ENCODE measurements around the gene AUH.

AUH gene

DNA sequence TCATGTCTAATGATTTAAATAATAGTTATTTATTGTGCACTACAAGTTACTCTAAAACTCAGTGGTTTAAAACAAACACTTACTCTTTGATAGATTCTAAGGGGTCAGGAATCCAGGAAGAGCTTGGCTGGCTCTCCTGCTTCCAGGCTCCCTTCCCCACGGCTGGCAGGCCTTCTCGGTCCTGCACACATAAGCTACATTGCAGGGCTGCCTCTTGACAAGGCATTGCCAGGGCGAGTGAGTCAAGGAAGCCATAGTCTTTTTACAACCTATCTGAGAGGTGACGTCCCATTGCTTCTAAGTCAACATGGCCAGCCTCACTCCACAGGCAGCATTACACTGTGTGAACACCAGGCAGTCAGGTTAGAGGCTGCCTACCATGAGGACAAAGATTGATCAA is 119.8 kb downstream of the AUH start:
- no peak for DNase-seq

DNA sequence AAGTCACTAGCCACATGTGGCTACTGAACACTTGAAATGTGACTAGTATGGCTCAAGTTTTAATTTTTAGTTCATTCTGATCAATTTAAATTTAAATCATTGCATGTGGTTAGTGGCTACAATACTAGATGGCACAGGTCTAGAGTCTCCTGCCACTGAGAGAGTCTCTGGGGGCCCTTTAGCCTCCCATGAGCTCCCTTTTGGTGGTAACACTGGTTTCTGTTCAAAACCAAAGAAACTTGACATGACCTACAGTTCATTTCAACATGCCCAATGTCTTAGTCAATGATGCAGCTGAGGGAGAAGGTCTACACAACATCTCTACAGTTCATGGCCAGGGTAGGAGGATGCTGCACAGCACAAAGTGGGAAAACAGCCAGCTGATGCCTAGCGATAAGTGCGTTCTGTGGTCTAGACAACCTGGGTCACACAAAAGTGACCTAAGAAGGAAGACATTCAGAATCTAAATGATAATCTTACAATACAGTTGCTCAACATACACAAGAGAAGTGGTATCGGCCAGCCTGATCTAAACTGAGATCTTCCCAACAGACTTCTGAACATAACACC is 121.0 kb downstream of the AUH start:
- no peak for DNase-seq

DNA sequence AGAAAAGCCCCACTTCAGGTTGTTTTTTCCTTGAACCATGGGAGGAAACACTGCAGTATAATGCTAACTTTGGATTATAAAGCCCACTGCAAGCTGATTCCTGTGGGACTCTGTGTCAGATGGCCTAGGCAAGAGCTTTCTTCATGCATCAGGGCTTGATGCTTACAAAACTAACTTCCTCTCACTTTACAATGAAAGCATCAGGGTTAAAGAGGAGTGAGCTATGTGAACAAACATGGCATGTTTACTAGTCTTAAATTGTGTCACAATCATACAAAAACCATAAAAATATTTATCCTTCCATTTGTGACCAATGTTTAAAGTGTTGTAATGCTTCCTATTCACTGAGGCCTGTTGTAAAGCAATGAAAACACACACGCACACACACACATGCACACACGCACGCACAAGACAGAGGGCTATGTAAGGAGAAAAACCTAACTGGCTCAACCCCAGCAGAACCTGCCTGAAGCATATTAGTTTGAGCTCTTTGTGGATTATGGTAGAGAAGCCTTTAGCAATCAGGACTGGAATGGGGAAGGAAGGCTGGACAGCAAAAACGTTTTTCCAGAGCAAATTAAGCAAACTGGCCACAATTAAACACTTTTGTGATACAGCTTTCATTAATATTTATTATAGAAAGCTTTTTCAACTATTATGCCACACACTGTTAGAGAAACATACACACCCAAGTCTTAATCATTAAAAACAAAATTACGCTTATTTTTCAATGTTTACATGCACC is 122.2 kb downstream of the AUH start:
- no peak for DNase-seq

DNA sequence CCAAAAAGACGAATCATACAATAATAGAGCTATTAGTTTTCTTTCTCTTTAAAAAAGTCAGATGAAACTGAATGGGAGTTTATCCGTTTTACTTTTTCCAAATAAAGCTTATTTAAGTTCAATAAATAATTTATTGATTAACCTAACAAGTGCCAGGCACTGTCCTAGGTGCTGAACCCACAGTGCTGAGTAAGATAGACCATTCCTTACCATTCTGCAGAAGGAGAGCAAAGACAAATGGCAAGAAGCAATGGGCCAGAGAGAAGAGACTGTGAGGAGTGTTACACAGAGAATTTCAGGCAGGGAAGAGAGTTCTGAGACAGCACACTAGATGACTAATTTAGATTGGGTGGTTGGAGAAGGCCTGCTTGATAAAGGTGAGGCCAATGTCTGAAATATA is 127.2 kb downstream of the AUH start:
- DNase-seq, result no peak

DNA sequence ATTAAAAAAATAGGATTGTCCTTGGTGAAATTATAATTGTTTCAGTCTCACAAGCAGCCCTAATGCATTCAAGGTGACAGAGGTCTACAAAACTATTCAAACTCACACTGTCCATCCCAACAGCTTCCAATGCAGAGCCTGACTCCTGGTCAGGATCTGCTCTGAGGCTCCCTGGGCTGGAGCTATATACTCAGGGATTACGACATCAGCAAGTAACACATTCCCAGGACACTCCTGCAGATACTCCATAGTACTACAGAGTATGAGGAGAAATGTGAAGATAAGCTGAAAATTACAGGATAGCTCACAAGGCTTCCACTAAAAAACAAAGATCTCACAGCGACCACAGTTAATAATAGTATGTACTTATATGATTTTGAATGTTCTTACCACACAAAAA is 130.1 kb downstream of the AUH start:
- DNase-seq, result no peak

DNA sequence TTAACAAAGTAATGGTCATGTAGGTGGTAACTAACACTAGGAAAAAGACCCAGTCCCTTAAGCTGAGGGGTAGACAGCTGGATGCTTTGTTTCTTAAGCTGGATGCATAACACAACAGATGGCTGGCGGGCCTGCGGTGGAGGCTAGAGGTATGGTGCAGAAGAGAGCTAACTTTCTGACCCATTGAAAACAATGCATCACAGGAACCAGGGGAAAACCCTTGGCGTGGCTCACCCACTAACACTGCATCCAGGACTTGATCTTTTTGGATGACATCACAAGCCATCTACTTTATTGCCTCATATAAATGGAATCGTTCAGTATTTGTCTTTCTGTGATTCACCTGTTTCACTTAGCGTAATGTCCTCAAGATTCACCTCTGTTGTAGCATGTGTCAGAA is 138.7 kb downstream of the AUH start:
- DNase-seq, result no peak

DNA sequence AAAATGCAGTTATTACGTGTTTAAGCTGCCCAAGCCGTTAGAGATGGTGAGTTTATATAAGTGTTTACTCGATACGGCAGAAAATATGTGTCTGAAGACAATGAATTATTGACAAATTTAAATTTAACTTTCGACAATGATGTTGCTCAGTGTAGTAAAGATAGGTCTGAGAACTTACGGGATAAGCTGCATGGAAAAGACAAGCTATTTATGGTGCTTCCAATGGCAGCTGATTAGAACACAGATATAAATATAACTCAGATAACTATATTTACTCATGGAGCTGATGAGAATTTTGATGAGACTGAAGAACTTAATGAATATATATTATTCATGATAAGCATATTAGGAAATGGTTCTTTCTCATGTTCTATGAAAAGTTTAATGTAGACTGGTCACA is 139.3 kb downstream of the AUH start:
- no peak for DNase-seq

DNA sequence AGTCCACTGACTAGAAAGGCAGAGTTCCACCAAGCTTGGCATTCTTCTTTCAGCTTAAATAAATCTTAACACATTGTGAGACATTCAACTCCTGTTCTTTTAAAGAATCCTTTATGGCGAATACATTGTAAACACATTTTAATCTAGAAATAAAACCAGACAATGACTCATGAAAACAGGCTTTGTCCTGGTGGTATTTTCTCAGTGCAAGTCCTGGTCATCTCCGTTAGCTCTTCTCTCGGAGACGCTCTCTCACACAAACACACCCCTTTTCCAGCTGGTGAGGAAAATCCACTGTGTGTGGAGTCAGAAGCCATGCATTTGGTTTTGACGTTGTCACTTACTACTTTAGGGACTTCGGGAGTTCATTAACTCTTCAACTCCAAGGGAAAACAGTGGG is 140.4 kb downstream of the AUH start:
- no peak for DNase-seq

DNA sequence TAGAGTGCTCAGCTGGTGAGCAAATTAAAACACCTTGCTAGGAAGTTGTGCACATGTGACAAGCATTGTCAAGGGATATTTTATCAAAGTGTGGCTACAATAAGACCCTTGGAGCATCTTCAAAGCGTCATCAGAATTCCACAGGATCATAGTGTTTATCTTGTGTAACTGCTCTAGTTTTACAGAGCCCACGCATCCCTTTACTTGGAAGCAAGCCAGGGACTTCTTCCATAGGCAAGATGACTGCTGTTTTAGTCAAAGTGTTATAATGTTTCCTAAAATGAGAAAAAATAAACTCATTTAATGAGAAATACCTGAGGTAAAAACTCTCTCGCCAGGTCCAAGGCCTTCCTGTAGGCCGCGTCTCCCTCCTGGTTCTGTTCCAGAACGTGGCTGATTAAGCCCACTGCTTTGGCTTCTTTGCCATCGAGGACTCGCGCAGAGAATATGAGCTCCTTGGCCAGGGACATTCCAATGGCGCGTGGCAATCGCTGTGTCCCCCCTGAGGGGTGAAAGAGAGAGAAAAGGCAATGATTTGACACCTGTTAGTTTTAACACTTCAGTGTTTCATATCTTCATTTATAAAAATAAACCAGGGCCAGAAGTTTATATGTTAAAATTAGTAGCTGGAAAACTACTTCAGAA is 141.1 kb downstream of the AUH start:
- DNase-seq, result no peak

DNA sequence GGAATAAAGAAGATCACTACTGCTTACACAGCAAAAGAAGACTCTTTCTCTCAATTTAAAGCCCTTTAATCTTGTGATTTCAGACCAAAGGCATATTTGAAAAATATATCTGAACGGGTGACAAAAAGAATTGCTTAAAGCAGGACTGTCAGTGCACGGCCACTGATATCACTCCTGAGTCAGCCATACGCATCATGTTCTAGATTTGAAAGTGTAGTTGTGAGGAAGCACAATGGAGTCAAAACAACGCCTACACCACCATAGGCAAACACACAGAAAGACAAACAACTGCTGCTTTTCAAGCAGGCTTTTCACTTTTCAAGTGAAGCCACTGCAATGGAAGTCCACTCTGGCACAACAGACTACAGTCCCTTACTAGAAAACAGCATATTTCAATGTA is 141.7 kb downstream of the AUH start:
- DNase-seq, result no peak

DNA sequence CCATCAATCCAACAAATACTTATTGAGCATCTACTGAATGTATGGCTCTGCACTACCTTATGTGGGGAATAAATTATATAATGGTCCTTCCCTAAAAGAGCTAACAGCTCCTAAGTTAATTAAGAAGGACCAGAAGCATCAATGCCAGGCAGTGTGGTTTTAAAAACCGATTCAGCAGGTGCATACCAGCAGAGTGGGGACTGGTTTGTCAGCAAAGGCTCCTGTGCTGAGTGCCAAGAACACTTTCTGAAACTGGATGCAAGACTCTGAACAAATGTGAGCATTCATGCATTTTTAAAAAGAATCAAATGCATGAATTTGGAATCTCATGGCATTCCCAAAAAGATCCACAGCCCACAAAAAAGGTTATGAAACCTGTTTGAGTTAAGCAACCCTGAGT is 142.2 kb downstream of the AUH start:
- no peak for DNase-seq

DNA sequence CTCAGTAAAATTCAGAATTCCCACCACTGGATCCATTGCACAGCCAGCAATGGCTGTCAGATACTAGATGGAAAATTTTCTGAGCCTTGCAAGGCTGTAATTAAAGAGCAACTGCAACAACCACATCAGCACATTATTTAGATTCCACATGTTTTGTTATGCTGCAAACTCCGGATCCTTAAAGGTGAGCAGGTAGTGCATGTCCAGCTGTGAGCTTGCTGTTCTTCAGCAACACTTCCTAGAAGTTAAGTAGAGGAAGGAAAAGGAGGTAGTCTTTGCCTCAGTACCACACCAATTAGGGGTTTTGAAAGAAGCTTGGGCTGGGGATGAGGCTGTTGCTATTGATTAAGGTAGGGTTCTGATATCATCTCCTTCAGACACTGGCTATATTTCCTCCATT is 144.3 kb downstream of the AUH start:
- no peak for DNase-seq

DNA sequence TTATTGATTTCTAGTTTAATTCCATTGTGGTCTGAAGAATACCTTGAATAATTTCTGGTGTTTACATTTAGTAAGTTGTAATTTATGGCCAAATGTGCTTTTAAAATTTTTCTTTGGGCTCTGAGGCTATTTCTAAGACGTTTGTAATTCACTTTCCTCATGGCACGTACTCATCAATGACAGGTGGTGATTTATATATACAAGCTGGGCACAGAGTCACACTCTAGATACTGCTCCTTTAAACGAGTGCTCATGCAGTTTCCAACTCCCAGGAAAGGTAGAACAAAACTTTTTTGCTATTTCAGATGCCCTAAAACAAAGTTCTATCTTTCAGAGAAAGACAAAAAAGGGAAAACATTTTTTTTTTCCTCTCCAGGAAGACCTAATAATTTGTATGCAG is 146.9 kb downstream of the AUH start:
- no peak for DNase-seq

DNA sequence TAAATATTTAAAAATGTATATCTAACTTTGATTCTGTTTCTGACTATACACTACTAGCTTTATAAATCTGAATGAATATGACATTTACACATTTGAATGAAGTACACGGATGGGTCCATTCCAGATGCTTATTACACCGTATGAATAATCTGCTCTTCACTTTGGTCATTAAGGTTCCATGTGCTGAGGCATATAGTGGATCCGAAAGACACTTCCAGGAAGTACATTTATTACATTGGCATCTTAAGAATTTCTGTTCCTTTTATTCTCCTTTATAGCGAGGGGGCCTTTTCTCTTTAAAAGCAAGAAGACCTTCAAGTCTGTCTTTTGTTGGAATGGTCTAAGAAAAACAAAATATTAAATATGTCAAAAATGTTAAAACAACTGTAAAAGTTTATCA is 147.6 kb downstream of the AUH start:
- DNase-seq, result no peak

DNA sequence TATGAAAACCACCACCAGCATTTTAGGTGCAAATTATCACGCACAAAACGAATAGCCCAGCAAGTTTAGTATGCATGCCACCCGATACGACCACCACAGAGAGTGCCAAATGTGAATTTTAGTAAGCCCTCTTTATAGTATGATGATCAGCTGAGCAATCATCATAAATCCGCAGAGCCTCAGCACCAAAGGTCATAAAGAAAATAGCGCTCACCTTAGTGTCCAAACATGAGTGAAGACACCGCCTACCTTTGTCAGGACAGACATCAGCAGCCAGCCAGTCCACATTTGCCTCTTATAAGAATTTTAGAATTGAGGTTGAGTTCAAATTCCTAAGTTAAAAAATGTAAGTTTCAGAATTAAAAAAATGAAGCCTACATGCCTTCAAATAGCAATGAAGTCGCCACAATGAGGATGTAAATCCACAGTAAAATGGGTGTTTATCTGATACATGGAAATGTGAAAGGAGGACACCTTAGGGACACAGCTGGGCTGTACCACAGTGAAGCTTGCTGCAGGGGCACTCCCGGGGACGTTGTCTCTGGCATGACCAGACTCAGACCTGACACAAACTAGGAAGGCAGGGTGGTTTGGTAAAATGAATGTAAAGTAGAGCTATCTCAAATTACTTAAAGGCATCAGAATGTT is 149.0 kb downstream of the AUH start:
- DNase-seq, result no peak

DNA sequence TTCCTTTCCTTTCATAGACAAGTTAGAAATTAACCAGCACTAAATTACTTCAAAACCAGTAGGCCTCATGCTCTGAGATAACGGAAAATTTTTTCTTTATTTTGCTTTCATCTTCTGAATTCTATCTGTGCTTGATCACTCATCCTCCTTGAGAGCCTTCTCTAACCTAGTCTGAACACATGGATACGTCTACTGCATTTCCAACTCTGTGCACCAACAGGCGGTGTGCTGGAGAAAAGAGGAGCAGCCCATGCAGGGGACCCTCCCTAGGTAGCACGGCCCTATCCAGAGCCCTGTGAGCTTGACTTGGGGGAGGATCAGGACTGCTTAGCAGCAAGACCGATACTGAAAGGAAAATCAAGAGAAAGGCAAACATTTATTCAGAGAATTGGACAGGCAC is 149.8 kb downstream of the AUH start:
- no peak for DNase-seq

DNA sequence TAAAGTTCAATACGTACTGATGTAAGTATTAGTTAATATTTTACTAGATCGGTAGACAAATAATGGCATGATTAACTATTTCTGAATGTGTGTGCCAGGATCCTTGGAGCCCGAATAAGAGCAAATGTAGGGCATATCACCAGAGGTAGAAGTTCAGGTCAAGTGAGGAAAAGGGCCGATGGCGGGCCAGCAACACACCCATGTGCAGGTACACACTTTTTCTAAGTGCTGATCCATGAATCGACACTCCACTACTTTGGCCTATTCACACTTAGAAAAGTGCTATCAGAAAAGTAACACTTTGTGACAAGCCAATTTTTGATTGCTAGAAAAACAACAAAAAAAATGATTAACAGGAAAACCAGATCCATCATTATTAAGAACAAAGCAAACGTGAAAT is 150.3 kb downstream of the AUH start:
- DNase-seq, result no peak

DNA sequence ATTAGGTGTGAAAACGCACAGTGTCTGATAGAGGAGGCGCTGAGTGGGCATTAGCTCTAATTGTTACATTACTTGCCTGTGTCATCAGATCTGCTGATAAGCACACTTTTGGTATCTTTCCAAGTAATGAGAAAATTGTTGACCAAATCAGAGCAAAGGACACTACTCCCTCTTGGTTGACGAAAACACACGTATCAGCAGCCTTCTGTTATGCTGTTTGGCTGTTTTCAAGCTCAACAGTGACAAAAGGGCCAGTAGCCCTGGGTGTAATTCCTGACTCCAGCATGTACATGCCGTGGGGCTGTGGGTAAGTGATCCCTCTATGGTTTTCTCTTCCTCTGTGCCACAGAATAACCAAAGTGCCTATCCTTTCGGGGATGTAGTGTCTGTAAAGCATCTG is 151.4 kb downstream of the AUH start:
- DNase-seq, result no peak

DNA sequence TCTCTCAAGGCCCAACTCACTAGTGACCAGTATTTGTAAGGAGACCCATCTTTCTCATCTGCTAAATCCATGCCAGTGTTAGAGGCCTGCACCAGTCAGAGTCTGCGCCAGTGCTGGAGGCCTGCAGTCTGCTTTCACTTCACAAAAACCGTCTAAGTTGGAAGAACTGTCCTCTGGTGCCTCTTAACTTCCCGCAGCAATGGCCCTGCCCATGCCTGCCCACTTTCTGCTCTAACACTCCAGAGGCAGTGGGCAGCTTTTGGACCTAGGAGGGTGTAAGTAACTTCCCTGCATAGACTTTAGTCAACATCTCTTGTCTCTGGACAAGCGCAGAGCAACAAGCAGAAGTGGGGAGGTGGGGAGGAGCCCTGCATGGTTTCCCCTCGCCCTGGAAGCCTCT is 152.9 kb downstream of the AUH start:
- no peak for DNase-seq

DNA sequence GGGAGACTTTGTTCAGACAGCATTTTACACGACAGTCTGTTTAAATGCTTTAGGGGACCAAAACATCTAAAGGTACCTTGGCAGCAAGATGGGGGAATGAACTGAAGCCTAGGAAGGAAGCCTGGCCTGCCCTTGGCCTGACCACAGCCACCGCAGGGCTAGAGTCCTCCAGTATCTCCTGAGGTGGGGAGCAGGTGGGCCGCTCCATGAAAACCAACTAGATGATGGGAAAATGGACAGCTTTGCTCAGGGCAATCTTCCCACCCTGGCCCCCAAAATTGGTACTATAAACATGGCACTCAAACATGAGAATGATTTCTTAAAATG is 153.3 kb downstream of the AUH start:
- DNase-seq, result no peak

DNA sequence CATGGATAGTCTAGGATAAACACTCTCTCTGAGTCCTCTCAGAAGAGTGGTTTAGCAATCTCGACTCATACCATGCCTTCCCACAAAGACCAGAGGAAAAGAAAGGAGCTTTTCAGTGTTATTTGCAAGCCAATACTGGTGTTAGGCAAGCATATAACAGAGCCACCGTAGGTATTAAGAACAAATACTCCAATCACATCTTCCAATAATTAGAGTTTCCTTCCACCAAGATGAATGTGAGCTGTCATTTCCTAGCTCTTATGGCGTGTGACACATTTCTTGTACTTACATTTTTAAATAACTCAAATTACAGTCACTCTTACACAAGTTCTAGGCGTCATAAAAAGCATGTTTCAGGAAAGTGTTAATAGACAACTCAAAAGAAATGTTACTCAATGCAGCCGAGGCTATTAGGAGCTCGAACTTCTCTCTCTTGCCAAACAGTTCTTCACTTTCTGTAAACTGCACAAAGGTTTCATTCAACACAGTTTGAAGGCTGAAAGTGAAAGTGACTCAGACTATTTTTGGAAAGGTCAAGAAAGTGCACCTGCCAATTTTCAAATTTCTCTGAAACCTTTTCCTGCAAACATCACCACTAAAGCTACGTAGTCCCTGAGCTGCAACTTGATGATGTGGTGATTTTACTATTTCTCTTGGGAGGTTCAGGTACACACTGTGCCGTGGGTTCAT is 153.8 kb downstream of the AUH start:
- DNase-seq, result no peak

DNA sequence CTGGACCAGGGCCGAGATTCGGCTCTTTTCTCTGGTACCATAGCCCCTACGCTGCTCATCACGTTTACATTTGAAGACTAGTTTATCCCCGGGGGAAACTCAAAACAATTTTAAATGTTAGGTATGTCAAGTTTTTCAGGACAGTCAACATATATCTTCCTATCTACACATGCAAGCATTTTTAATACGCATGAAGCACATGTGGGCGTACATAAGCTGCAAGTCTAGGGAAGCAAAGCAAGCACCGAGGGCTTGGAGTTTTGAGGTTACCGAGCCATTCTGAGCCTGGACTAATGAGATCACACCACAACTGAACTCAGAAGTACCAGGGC is 154.4 kb downstream of the AUH start:
- DNase-seq, result no peak

DNA sequence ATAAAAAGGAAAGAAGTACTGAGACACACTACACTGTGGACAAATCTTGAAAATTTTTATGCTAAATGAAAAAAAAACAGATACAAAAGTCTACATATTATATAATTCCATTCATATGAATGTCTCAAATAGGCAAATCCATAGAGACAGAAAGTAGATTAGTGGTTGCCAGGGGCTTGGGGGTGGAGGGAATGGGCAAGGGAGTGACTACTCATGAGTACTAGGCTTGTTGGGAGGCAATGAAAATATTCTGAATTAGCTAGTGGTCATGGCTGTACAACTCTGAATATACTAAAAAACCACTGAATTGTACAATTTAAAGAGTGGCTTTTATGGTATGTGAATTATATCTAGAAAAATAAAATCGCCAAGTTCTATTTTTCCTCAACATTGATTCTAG is 154.9 kb downstream of the AUH start:
- no peak for DNase-seq

DNA sequence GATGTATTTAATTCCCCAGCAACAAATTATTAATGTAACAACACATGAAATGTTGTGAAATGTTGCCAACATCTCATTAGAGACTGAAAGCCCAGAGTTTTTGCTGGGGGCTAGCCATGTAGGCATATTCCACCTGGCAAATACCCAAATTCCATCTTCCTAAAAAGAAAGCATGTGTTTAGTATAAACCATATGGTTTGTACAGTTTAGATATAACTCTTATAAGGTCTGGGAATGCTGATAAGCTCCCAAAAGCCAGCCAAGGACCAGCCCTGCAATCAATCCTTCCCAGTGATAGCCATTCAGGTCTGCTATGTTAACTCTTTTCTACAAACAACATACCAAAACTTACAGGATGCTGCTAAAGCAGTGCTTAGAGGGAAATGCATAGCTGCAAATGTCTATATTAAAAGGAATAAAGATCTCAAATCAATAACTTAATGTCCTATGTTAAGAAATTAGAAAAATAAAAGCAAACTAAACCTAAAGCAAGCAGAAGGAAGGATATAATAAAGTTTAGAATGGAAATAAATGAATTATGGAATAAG is 158.9 kb downstream of the AUH start:
- no peak for DNase-seq

All from activated gamma-delta T cell (primary cell).